ENCODE results near the gene CAP2.

CAP2 gene

GRCh38 chr6:17442196-17442595 lies 48.8 kb downstream of the CAP2 start:
- no peak for DNase-seq

- DNase-seq, result no peak
Measured at GRCh38 chr6:17446713-17447112, 53.3 kb downstream of the CAP2 start.

GRCh38 chr6:17448165-17448564 lies 54.8 kb downstream of the CAP2 start:
- no peak for DNase-seq

GRCh38 chr6:17450397-17450796 lies 57.0 kb downstream of the CAP2 start:
- DNase-seq, result no peak

GRCh38 chr6:17450832-17451231 lies 57.4 kb downstream of the CAP2 start:
- DNase-seq, result no peak

- DNase-seq, result no peak
Measured at GRCh38 chr6:17452096-17452495, 58.7 kb downstream of the CAP2 start.

GRCh38 chr6:17454316-17455005 lies 61.1 kb downstream of the CAP2 start:
- no peak for DNase-seq

GRCh38 chr6:17455919-17456318 lies 62.5 kb downstream of the CAP2 start:
- no peak for DNase-seq

GRCh38 chr6:17456711-17457110 lies 63.3 kb downstream of the CAP2 start:
- no peak for DNase-seq

GRCh38 chr6:17457405-17457804 lies 64.0 kb downstream of the CAP2 start:
- DNase-seq, result no peak

GRCh38 chr6:17457956-17458355 lies 64.6 kb downstream of the CAP2 start:
- no peak for DNase-seq

GRCh38 chr6:17458966-17459365 lies 65.6 kb downstream of the CAP2 start:
- no peak for DNase-seq

GRCh38 chr6:17460862-17461261 lies 67.5 kb downstream of the CAP2 start:
- DNase-seq, result no peak

- no peak for DNase-seq
Measured at GRCh38 chr6:17466147-17466546, 72.8 kb downstream of the CAP2 start.

GRCh38 chr6:17466707-17467106 lies 73.3 kb downstream of the CAP2 start:
- DNase-seq, result no peak

GRCh38 chr6:17469006-17469832 lies 75.8 kb downstream of the CAP2 start:
- no peak for DNase-seq

- no peak for DNase-seq
Measured at GRCh38 chr6:17470202-17470937, 77.0 kb downstream of the CAP2 start.

GRCh38 chr6:17470938-17471327 lies 77.5 kb downstream of the CAP2 start:
- no peak for DNase-seq

GRCh38 chr6:17472653-17473183 lies 79.3 kb downstream of the CAP2 start:
- no peak for DNase-seq

- DNase-seq, result no peak
Measured at GRCh38 chr6:17473554-17473953, 80.2 kb downstream of the CAP2 start.

- DNase-seq, result no peak
Measured at GRCh38 chr6:17474289-17474688, 80.9 kb downstream of the CAP2 start.

GRCh38 chr6:17475606-17476244 lies 82.3 kb downstream of the CAP2 start:
- DNase-seq, result no peak

- no peak for DNase-seq
Measured at GRCh38 chr6:17476511-17476910, 83.1 kb downstream of the CAP2 start.

Measured in activated T-cell treated with anti-CD3 and anti-CD28 coated beads, Interleukin-2, amount 50 U/mL, for 48 hours (primary cell).